ENCODE results near the gene SSTR5. TPM values are rescaled to one million over a fixed set of nuclear protein-coding genes. Genes with fewer than 3 reads are reported as not detected.

SSTR5 gene
- total and polyA plus RNA-seq, 10 of the 15 experiments (the other 5 are each of a cell fraction or from before 2014, with no cell fraction given), result not detected

DNA sequence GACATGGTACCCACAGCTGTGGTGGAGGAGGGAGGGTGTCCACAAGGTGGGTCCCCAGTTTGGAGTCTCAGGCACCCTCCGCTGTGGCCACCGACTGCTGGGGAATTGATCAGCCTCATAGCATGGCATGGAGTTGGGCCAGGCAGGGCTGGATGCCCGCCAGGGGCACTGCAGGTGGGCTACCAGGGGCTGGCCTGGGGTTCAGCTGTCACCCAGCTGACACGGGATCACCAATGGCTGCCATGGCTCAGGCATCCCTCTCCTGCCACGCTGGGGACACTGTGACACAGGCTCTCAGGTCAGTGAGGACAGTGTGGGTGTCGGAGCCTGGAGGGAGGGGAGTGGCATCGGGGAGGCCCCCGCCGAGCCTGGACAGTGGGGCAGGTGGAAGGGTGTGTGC, 19.8 kb upstream of the SSTR5 start:
- intact Hi-C loops (cut with micrococcal nuclease; ENCODE audit: unreplicated experiment) (no loop called here), in situ Hi-C loops (cut with MboI) (no loop called here)
- TF ChIP-seq ZNF384 (IDR thresholded peaks at IDR 0.05; ENCODE audit: borderline replicate concordance, low read depth, low read length), result no peak
- no peak overlapping the region for H3K4me3 ChIP-seq
- BruUV-seq (replicated peaks), result no TSS peak
- FAIRE-seq, result no peak
- SMC1A ChIA-PET (ENCODE audit: uncharacterized antibody, unreplicated experiment), result no interaction called here
- H3K27me3 ChIP-seq (replicated peaks in 1 of 2; ENCODE audit: control insufficient read depth in 2 of 2, insufficient read depth in 2 of 2, low read length in 1 of 2), result no peaks in the 10 kb centered on the region
- no peak overlapping the region for H3K9ac ChIP-seq (ENCODE audit: control insufficient read depth, insufficient read depth, low read length)
- H3K79me2 ChIP-seq (ENCODE audit: control insufficient read depth, insufficient read depth, low read length), result no peaks in the 10 kb centered on the region
- ATAC-seq, result no peak
- no peaks in the 10 kb centered on the region for H4K20me1 ChIP-seq (ENCODE audit: control insufficient read depth, insufficient read depth)
- H3K4me2 ChIP-seq (ENCODE audit: control insufficient read depth, insufficient read depth), result no peak overlapping the region
- RAD21 ChIA-PET (ENCODE audit: unreplicated experiment), result no interaction called here
- H3K9me3 ChIP-seq (replicated peaks; ENCODE audit: control insufficient read depth, insufficient read depth, low read length), result no peaks in the 10 kb centered on the region
- CTCF ChIA-PET, result interaction anchor here (0.6 kb wide), 1 partner anchor 171 kb away, joined by 3 read pairs; no protein-coding TSS in a partner anchor
- WGBS (ENCODE audit: insufficient coverage, insufficient replicate concordance, low lambda C conversion rate, missing lambda C conversion rate), result 42% methylated on average over 7 of the region's 9 CpGs
- POLR2A ChIA-PET, result no interaction called here
- no peak for DNase-seq (ENCODE audit: low read depth, low spot score)
- H3K4me1 ChIP-seq (ENCODE audit: control insufficient read depth, insufficient read depth, low read length), result no peaks in the 10 kb centered on the region
- no peaks in the 10 kb centered on the region for H3K36me3 ChIP-seq (ENCODE audit: control insufficient read depth in 2 of 2, insufficient read depth in 2 of 2, low read length in 1 of 2)
- H3K27ac ChIP-seq (ENCODE audit: control insufficient read depth, insufficient read depth), result no peak overlapping the region
- no peak overlapping the region for H2AFZ ChIP-seq (ENCODE audit: control insufficient read depth, low read depth, low read length)

DNA sequence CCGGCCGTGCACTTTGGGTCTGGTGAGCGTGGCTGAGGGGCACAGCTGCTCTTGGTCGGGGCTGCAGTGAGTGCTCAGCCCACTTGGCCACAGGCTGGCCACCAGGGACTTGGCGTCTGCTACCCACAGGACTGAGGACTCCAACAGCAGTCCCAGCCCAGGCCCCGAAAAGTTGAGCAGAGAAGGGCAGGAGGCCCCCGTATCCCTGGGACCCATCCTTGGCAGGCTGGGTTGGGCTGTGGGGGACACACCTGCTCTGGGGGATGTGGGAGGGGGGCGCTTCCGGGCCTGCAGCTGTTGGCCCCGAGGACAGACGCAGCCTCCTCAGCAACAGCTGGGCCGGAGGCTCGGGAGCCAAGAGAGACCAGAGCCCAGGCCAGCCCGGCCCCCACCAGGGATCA, 19.4 kb upstream of the SSTR5 start:
- H4K20me1 ChIP-seq (ENCODE audit: control insufficient read depth, insufficient read depth), result no peaks in the 10 kb centered on the region

More for the DNA sequence above, 19.4 kb upstream of the SSTR5 start:
- ChIA-PET RAD21 (ENCODE audit: unreplicated experiment) (no interaction called here), SMC1A (ENCODE audit: uncharacterized antibody, unreplicated experiment) (no interaction called here), CTCF (no interaction called here), POLR2A (no interaction called here)
- ATAC-seq, result no peak
- in situ Hi-C loops (cut with MboI) (no loop called here), intact Hi-C loops (cut with micrococcal nuclease; ENCODE audit: unreplicated experiment) (no loop called here)
- H3K4me1 ChIP-seq (ENCODE audit: control insufficient read depth, insufficient read depth, low read length), result no peaks in the 10 kb centered on the region
- WGBS (ENCODE audit: insufficient coverage, insufficient replicate concordance, low lambda C conversion rate, missing lambda C conversion rate), result 25% methylated on average over 14 of the region's 14 CpGs
- H3K27ac ChIP-seq (ENCODE audit: control insufficient read depth, insufficient read depth), result no peak overlapping the region
- no peak for DNase-seq (ENCODE audit: low read depth, low spot score)
- H3K4me3 ChIP-seq, result no peak overlapping the region
- no peak overlapping the region for H2AFZ ChIP-seq (ENCODE audit: control insufficient read depth, low read depth, low read length)
- no peaks in the 10 kb centered on the region for H3K79me2 ChIP-seq (ENCODE audit: control insufficient read depth, insufficient read depth, low read length)
- no peaks in the 10 kb centered on the region for H3K27me3 ChIP-seq (replicated peaks in 1 of 2; ENCODE audit: control insufficient read depth in 2 of 2, insufficient read depth in 2 of 2, low read length in 1 of 2)
- H3K36me3 ChIP-seq (ENCODE audit: control insufficient read depth in 2 of 2, insufficient read depth in 2 of 2, low read length in 1 of 2), result no peaks in the 10 kb centered on the region
- TF ChIP-seq POU2F2 (IDR thresholded peaks at IDR 0.05; ENCODE audit: borderline replicate concordance, low read depth, low read length) (no peak), JUND (IDR thresholded peaks at IDR 0.05; ENCODE audit: low read depth, low read length) (no peak), KDM1A (IDR thresholded peaks at IDR 0.05; ENCODE audit: borderline replicate concordance) (no peak), CBX3 (IDR thresholded peaks at IDR 0.05; ENCODE audit: borderline replicate concordance, low read depth) (no peak), MXI1 (IDR thresholded peaks at IDR 0.05; ENCODE audit: low read depth, low read length) (no peak)
- TF ChIP-seq, protein P1, sequence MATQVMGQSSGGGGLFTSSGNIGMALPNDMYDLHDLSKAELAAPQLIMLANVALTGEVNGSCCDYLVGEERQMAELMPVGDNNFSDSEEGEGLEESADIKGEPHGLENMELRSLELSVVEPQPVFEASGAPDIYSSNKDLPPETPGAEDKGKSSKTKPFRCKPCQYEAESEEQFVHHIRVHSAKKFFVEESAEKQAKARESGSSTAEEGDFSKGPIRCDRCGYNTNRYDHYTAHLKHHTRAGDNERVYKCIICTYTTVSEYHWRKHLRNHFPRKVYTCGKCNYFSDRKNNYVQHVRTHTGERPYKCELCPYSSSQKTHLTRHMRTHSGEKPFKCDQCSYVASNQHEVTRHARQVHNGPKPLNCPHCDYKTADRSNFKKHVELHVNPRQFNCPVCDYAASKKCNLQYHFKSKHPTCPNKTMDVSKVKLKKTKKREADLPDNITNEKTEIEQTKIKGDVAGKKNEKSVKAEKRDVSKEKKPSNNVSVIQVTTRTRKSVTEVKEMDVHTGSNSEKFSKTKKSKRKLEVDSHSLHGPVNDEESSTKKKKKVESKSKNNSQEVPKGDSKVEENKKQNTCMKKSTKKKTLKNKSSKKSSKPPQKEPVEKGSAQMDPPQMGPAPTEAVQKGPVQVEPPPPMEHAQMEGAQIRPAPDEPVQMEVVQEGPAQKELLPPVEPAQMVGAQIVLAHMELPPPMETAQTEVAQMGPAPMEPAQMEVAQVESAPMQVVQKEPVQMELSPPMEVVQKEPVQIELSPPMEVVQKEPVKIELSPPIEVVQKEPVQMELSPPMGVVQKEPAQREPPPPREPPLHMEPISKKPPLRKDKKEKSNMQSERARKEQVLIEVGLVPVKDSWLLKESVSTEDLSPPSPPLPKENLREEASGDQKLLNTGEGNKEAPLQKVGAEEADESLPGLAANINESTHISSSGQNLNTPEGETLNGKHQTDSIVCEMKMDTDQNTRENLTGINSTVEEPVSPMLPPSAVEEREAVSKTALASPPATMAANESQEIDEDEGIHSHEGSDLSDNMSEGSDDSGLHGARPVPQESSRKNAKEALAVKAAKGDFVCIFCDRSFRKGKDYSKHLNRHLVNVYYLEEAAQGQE (IDR thresholded peaks at IDR 0.05; ENCODE audit: low read depth, low read length), result no peak
- TF ChIP-seq, protein P2, sequence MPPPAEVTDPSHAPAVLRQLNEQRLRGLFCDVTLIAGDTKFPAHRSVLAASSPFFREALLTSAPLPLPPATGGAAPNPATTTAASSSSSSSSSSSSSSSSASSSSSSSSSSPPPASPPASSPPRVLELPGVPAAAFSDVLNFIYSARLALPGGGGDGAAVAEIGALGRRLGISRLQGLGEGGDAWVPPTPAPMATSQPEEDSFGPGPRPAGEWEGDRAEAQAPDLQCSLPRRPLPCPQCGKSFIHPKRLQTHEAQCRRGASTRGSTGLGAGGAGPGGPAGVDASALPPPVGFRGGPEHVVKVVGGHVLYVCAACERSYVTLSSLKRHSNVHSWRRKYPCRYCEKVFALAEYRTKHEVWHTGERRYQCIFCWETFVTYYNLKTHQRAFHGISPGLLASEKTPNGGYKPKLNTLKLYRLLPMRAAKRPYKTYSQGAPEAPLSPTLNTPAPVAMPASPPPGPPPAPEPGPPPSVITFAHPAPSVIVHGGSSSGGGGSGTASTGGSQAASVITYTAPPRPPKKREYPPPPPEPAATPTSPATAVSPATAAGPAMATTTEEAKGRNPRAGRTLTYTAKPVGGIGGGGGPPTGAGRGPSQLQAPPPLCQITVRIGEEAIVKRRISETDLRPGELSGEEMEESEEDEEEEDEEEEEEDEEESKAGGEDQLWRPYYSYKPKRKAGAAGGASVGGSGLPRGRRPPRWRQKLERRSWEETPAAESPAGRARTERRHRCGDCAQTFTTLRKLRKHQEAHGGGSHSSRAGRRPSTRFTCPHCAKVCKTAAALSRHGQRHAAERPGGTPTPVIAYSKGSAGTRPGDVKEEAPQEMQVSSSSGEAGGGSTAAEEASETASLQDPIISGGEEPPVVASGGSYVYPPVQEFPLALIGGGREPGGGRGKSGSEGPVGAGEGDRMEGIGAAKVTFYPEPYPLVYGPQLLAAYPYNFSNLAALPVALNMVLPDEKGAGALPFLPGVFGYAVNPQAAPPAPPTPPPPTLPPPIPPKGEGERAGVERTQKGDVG (CRISPR knock-in tag; IDR thresholded peaks at IDR 0.05), result no peak
- FAIRE-seq, result no peak
- no TSS peak for BruUV-seq (replicated peaks)
- no peak overlapping the region for H3K4me2 ChIP-seq (ENCODE audit: control insufficient read depth, insufficient read depth)
- H3K9me3 ChIP-seq (replicated peaks; ENCODE audit: control insufficient read depth, insufficient read depth, low read length), result no peaks in the 10 kb centered on the region
- H3K9ac ChIP-seq (ENCODE audit: control insufficient read depth, insufficient read depth, low read length), result no peak overlapping the region

Data from GM12878 (cell line).